Measurements from ENCODE around the gene C16orf54.
"Not testable (repeated sequence)": the region's sequence is repeated elsewhere in the genome, so short reads cannot be mapped to it uniquely, and the experiment has no call there.

Gene C16orf54

GRCh38 chr16:29698042-29698441 is 47.7 kb downstream of the C16orf54 start:
- no peak for DNase-seq
- Histone ChIP-seq H3K9me3 (ENCODE audit: insufficient read depth, low read length, severe bottlenecking) (peaks cover 4% of the 10 kb centered on the region), H3K4me1 (ENCODE audit: insufficient read depth, low read length) (peaks cover 17% of the 10 kb centered on the region), H3K79me2 (ENCODE audit: insufficient read depth, low read length) (no peaks in the 10 kb centered on the region), H3K36me3 (ENCODE audit: insufficient read depth, low read length) (peaks cover 14% of the 10 kb centered on the region), H3K4me3 (ENCODE audit: low read depth in 1 of 2, low read length in 2 of 2) (no peak overlapping the region), H3K27me3 (ENCODE audit: insufficient read depth, low read length, poor library complexity) (no peaks in the 10 kb centered on the region), H3K4me2 (ENCODE audit: insufficient read depth, low read length) (no peak overlapping the region), H3K27ac (ENCODE audit: low read length) (no peak overlapping the region), H2AFZ (ENCODE audit: low read depth, low read length) (no peak overlapping the region), H4K20me1 (ENCODE audit: insufficient read depth, low read length) (no peaks in the 10 kb centered on the region), H3K9ac (ENCODE audit: low read depth, low read length) (no peak overlapping the region)
- TF ChIP-seq CTCF (IDR thresholded peaks at IDR 0.05; ENCODE audit: borderline replicate concordance, extremely low read depth, low read length, poor library complexity, severe bottlenecking) (no peak), EZH2 (IDR thresholded peaks at IDR 0.05; ENCODE audit: borderline replicate concordance, low read depth, low read length, severe bottlenecking) (no peak)
- no peak for ATAC-seq (ENCODE audit: insufficient read depth, low read depth)

GRCh38 chr16:29697391-29697790 is 48.4 kb downstream of the C16orf54 start:
- Histone ChIP-seq H3K36me3 (ENCODE audit: insufficient read depth, low read length) (peaks cover 14% of the 10 kb centered on the region), H3K4me2 (ENCODE audit: insufficient read depth, low read length) (no peak overlapping the region), H4K20me1 (ENCODE audit: insufficient read depth, low read length) (no peaks in the 10 kb centered on the region), H3K79me2 (ENCODE audit: insufficient read depth, low read length) (no peaks in the 10 kb centered on the region), H2AFZ (ENCODE audit: low read depth, low read length) (no peak overlapping the region), H3K4me3 (ENCODE audit: low read depth in 1 of 2, low read length in 2 of 2) (no peak overlapping the region), H3K9ac (ENCODE audit: low read depth, low read length) (no peak overlapping the region), H3K27ac (ENCODE audit: low read length) (no peak overlapping the region), H3K27me3 (ENCODE audit: insufficient read depth, low read length, poor library complexity) (no peaks in the 10 kb centered on the region), H3K9me3 (ENCODE audit: insufficient read depth, low read length, severe bottlenecking) (peaks cover 4% of the 10 kb centered on the region), H3K4me1 (ENCODE audit: insufficient read depth, low read length) (peaks cover 14% of the 10 kb centered on the region)
- ATAC-seq (ENCODE audit: insufficient read depth, low read depth) (no peak), DNase-seq (no peak)
- no peak for TF ChIP-seq EZH2 (IDR thresholded peaks at IDR 0.05; ENCODE audit: borderline replicate concordance, low read depth, low read length, severe bottlenecking)
- no peak for TF ChIP-seq CTCF (IDR thresholded peaks at IDR 0.05; ENCODE audit: borderline replicate concordance, extremely low read depth, low read length, poor library complexity, severe bottlenecking)

- no peak overlapping the region for H3K27ac ChIP-seq (ENCODE audit: low read length)
- H3K4me3 ChIP-seq (ENCODE audit: low read depth in 1 of 2, low read length in 2 of 2): no peak overlapping the region
- H2AFZ ChIP-seq (ENCODE audit: low read depth, low read length): no peak overlapping the region
- TF ChIP-seq CTCF (IDR thresholded peaks at IDR 0.05; ENCODE audit: borderline replicate concordance, extremely low read depth, low read length, poor library complexity, severe bottlenecking) (no peak), EZH2 (IDR thresholded peaks at IDR 0.05; ENCODE audit: borderline replicate concordance, low read depth, low read length, severe bottlenecking) (no peak)
- no peaks in the 10 kb centered on the region for H3K27me3 ChIP-seq (ENCODE audit: insufficient read depth, low read length, poor library complexity)
- H4K20me1 ChIP-seq (ENCODE audit: insufficient read depth, low read length): no peaks in the 10 kb centered on the region
- H3K4me1 ChIP-seq (ENCODE audit: insufficient read depth, low read length): peaks cover 10% of the 10 kb centered on the region
- peaks cover 4% of the 10 kb centered on the region for H3K9me3 ChIP-seq (ENCODE audit: insufficient read depth, low read length, severe bottlenecking)
- H3K36me3 ChIP-seq (ENCODE audit: insufficient read depth, low read length): peaks cover 14% of the 10 kb centered on the region
- no peak overlapping the region for H3K9ac ChIP-seq (ENCODE audit: low read depth, low read length)
- no peaks in the 10 kb centered on the region for H3K79me2 ChIP-seq (ENCODE audit: insufficient read depth, low read length)
- ATAC-seq (ENCODE audit: insufficient read depth, low read depth): no peak
- no peak overlapping the region for H3K4me2 ChIP-seq (ENCODE audit: insufficient read depth, low read length)
- DNase-seq: no peak
Measured at GRCh38 chr16:29696881-29697331, 48.9 kb downstream of the C16orf54 start.

- not testable (repeated sequence) for H3K4me1 ChIP-seq (ENCODE audit: insufficient read depth, low read length); H3K9me3 ChIP-seq (ENCODE audit: insufficient read depth, low read length, severe bottlenecking); ATAC-seq (ENCODE audit: insufficient read depth, low read depth); H3K9ac ChIP-seq (ENCODE audit: low read depth, low read length); H3K4me3 ChIP-seq (ENCODE audit: low read depth in 1 of 2, low read length in 2 of 2); H3K79me2 ChIP-seq (ENCODE audit: insufficient read depth, low read length); H3K4me2 ChIP-seq (ENCODE audit: insufficient read depth, low read length); H3K27ac ChIP-seq (ENCODE audit: low read length); DNase-seq; H2AFZ ChIP-seq (ENCODE audit: low read depth, low read length); H4K20me1 ChIP-seq (ENCODE audit: insufficient read depth, low read length); H3K27me3 ChIP-seq (ENCODE audit: insufficient read depth, low read length, poor library complexity)
- H3K36me3 ChIP-seq (ENCODE audit: insufficient read depth, low read length): peaks cover 14% of the 10 kb centered on the region
Measured at GRCh38 chr16:29695675-29696074, 50.1 kb downstream of the C16orf54 start.

Data from DND-41 (cell line).